ENCODE measurements around the gene LIAS.
"Not testable (repeated sequence)": the region's sequence is repeated elsewhere in the genome, so short reads cannot be mapped to it uniquely, and the experiment has no call there.

Gene LIAS

DNA sequence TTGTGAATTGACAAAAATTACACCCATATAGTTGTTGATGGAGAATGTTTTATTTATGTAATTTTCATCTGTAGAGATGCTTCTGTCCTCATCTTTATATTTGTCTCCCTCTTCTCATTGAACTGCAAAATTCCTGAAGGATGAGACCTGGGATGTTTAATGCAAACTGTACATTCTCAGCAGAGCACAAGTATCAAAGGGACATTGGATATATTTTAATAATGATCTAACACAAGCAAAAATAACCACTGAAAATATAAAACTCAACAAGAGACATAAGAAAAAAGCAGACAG, 39.8 kb downstream of the LIAS start:
- no peaks in the 10 kb centered on the region for H3K79me2 ChIP-seq (ENCODE audit: insufficient read depth, low read length)
- H3K9me2 ChIP-seq (replicated peaks; ENCODE audit: low read depth, low read length), result no peaks in the 10 kb centered on the region
- no peaks in the 10 kb centered on the region for H3K27me3 ChIP-seq (ENCODE audit: insufficient read depth, low read length, poor library complexity, severe bottlenecking)
- peaks cover 38% of the 10 kb centered on the region; the same call in 1 of the 2 replicates for H3K36me3 ChIP-seq (ENCODE audit: insufficient read depth, low read length)
- H3F3A ChIP-seq (ENCODE audit: low read depth), result no peaks in the 10 kb centered on the region
- no peak overlapping the region for H3K4me3 ChIP-seq (ENCODE audit: low read length, poor library complexity, severe bottlenecking)
- no peaks in the 10 kb centered on the region for H3K4me1 ChIP-seq (ENCODE audit: insufficient read depth, low read length, poor library complexity, severe bottlenecking)
- H3K9me3 ChIP-seq (ENCODE audit: insufficient read depth, low read depth, low read length), result no peaks in the 10 kb centered on the region
- H3K9ac ChIP-seq (ENCODE audit: low read depth, low read length, poor library complexity, severe bottlenecking), result no peak overlapping the region
- H4K20me1 ChIP-seq (ENCODE audit: insufficient read depth, low read length, poor library complexity, severe bottlenecking), result no peaks in the 10 kb centered on the region
- no peak overlapping the region for H2AFZ ChIP-seq (ENCODE audit: low read length)
- TF ChIP-seq, protein P1, sequence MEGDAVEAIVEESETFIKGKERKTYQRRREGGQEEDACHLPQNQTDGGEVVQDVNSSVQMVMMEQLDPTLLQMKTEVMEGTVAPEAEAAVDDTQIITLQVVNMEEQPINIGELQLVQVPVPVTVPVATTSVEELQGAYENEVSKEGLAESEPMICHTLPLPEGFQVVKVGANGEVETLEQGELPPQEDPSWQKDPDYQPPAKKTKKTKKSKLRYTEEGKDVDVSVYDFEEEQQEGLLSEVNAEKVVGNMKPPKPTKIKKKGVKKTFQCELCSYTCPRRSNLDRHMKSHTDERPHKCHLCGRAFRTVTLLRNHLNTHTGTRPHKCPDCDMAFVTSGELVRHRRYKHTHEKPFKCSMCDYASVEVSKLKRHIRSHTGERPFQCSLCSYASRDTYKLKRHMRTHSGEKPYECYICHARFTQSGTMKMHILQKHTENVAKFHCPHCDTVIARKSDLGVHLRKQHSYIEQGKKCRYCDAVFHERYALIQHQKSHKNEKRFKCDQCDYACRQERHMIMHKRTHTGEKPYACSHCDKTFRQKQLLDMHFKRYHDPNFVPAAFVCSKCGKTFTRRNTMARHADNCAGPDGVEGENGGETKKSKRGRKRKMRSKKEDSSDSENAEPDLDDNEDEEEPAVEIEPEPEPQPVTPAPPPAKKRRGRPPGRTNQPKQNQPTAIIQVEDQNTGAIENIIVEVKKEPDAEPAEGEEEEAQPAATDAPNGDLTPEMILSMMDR (conservative IDR thresholded peaks at IDR 0.05; ENCODE audit: low read length), result no peak
- TF ChIP-seq EZH2phosphoT487 (IDR thresholded peaks at IDR 0.05; ENCODE audit: borderline replicate concordance), result no peak
- H3K4me2 ChIP-seq (ENCODE audit: low read depth, low read length, poor library complexity, severe bottlenecking), result no peak overlapping the region

DNA sequence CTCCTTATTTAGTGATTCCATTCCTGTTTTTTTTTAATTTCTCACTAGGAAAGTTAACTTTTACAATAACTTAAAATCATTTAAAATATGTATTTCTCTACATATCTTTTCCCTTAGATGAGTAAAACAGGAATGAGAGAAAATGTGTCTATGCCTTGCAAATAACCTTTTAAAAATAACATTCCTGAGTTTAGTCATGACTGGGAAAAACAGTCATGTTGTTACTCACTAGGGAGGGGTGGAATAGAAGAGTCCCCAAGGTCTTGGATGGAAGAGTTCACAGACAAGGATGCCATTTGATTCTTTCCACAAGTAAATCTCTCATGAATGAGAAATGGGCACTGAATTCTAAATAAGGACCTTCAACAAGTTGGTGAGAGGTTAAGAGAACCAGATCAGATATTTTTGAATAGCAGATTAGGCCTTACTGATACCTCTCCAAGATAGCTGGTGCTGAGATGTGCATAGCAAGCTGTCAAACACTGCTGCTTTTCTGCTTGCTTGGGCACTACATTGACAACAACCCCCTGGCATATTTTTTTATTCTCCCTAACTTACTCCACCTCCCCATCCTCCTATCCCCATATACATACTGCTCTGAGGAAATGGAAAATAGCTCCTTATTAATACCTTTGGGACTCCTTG, 43.3 kb downstream of the LIAS start:
- H3K9me2 ChIP-seq (replicated peaks; ENCODE audit: low read depth, low read length), result no peaks in the 10 kb centered on the region
- H3F3A ChIP-seq (ENCODE audit: low read depth), result no peaks in the 10 kb centered on the region
- H3K27me3 ChIP-seq (ENCODE audit: insufficient read depth, low read length, poor library complexity, severe bottlenecking), result no peaks in the 10 kb centered on the region
- H4K20me1 ChIP-seq (ENCODE audit: insufficient read depth, low read length, poor library complexity, severe bottlenecking), result no peaks in the 10 kb centered on the region
- no peak overlapping the region for H3K4me3 ChIP-seq (ENCODE audit: low read length, poor library complexity, severe bottlenecking)
- no peak overlapping the region for H2AFZ ChIP-seq (ENCODE audit: low read length)
- TF ChIP-seq, protein P1 (conservative IDR thresholded peaks at IDR 0.05; ENCODE audit: low read length), result no peak
- TF ChIP-seq EZH2phosphoT487 (IDR thresholded peaks at IDR 0.05; ENCODE audit: borderline replicate concordance), result no peak
- peaks cover 70% of the 10 kb centered on the region; the same call in 1 of the 2 replicates for H3K36me3 ChIP-seq (ENCODE audit: insufficient read depth, low read length)
- H3K9ac ChIP-seq (ENCODE audit: low read depth, low read length, poor library complexity, severe bottlenecking), result no peak overlapping the region
- no peaks in the 10 kb centered on the region for H3K4me1 ChIP-seq (ENCODE audit: insufficient read depth, low read length, poor library complexity, severe bottlenecking)
- H3K4me2 ChIP-seq (ENCODE audit: low read depth, low read length, poor library complexity, severe bottlenecking), result no peak overlapping the region
- no peaks in the 10 kb centered on the region for H3K9me3 ChIP-seq (ENCODE audit: insufficient read depth, low read depth, low read length)
- no peaks in the 10 kb centered on the region for H3K79me2 ChIP-seq (ENCODE audit: insufficient read depth, low read length)

DNA sequence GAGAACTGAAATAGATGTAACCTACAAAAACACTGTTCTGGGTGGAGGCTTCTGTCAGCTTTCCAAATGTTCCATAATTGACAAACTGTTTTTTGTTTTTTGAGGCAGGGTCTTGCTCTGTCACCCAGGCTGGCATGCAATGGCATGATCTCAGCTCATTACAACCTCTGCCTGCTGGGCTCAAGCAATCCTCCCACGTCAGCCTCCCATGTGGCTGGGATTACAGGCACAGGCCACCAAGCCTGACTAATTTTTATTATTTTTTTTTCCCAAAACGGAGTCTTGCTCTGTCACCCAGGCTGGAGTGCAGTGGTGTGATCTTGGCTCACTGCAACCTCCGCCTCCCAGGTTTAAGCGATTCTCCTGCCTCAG, 43.8 kb downstream of the LIAS start:
- not testable (repeated sequence) for H3K4me2 ChIP-seq (ENCODE audit: low read depth, low read length, poor library complexity, severe bottlenecking); H3K4me1 ChIP-seq (ENCODE audit: insufficient read depth, low read length, poor library complexity, severe bottlenecking); H4K20me1 ChIP-seq (ENCODE audit: insufficient read depth, low read length, poor library complexity, severe bottlenecking); H3F3A ChIP-seq (ENCODE audit: low read depth); H3K4me3 ChIP-seq (ENCODE audit: low read length, poor library complexity, severe bottlenecking); H3K9ac ChIP-seq (ENCODE audit: low read depth, low read length, poor library complexity, severe bottlenecking); H2AFZ ChIP-seq (ENCODE audit: low read length); H3K9me2 ChIP-seq (replicated peaks; ENCODE audit: low read depth, low read length); H3K79me2 ChIP-seq (ENCODE audit: insufficient read depth, low read length); H3K9me3 ChIP-seq (ENCODE audit: insufficient read depth, low read depth, low read length); H3K27me3 ChIP-seq (ENCODE audit: insufficient read depth, low read length, poor library complexity, severe bottlenecking)
- H3K36me3 ChIP-seq (ENCODE audit: insufficient read depth, low read length), result peaks cover 75% of the 10 kb centered on the region; the same call in 1 of the 2 replicates

DNA sequence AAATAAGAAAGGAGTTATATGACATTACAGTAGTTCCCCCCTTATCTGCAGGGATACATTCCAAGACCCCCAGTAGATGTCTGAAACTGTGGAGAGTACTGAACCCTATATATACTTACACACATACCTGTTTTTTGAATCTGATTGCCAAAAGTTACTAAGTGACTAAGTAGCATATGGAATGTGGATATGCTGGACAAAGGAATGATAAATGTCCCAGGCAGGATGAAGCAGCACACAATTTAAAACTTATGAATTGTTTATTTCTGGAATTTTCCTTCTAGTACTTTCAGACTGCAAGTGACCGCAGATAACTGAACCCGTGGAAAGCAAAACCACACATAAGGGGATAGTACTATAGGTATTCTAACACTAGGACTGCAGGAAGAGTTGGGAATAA, 45.7 kb downstream of the LIAS start:
- Histone ChIP-seq H3K9ac (ENCODE audit: low read depth, low read length, poor library complexity, severe bottlenecking) (no peak overlapping the region), H3K27me3 (ENCODE audit: insufficient read depth, low read length, poor library complexity, severe bottlenecking) (no peaks in the 10 kb centered on the region), H3F3A (ENCODE audit: low read depth) (no peaks in the 10 kb centered on the region), H3K4me1 (ENCODE audit: insufficient read depth, low read length, poor library complexity, severe bottlenecking) (no peaks in the 10 kb centered on the region), H3K4me3 (ENCODE audit: low read length, poor library complexity, severe bottlenecking) (no peak overlapping the region), H3K36me3 (ENCODE audit: insufficient read depth, low read length) (peaks cover 81% of the 10 kb centered on the region), H3K79me2 (ENCODE audit: insufficient read depth, low read length) (no peaks in the 10 kb centered on the region), H2AFZ (ENCODE audit: low read length) (no peak overlapping the region), H3K9me3 (ENCODE audit: insufficient read depth, low read depth, low read length) (no peaks in the 10 kb centered on the region), H3K9me2 (replicated peaks; ENCODE audit: low read depth, low read length) (no peaks in the 10 kb centered on the region), H4K20me1 (ENCODE audit: insufficient read depth, low read length, poor library complexity, severe bottlenecking) (no peaks in the 10 kb centered on the region), H3K4me2 (ENCODE audit: low read depth, low read length, poor library complexity, severe bottlenecking) (no peak overlapping the region)
- no peak for TF ChIP-seq EZH2phosphoT487 (IDR thresholded peaks at IDR 0.05; ENCODE audit: borderline replicate concordance)
- TF ChIP-seq, protein P1 (conservative IDR thresholded peaks at IDR 0.05; ENCODE audit: low read length), result no peak
